ENCODE data around the gene CCDC144A.
"Not testable (repeated sequence)": the region's sequence is repeated elsewhere in the genome, so short reads cannot be mapped to it uniquely, and the experiment has no call there.

Gene CCDC144A

DNA sequence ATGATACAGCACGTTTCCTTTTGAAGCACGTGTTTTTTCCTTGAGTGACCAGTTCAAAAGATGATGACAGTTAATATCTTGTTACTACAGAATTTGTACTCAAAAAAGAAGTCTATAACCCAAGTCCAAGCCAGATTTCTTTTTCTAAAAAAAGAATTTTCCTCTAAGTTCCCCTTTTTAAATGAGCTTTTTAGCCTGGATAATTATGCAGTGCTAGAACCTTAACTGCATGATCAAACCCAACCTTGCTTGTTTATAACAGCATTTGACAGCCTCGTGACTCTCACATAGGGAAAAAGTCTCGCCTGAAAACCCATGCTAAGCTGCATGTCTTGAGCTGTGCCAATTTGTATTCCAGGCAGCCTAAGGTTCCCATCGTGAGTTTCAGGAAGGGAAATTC lies 104.2 kb downstream of the CCDC144A start:
- H3K36me3 Mint-ChIP-seq (ENCODE audit: low read depth); H3K4me3 Mint-ChIP-seq; H3K27ac Mint-ChIP-seq; H3K27me3 Mint-ChIP-seq (ENCODE audit: low read depth); H3K9me3 Mint-ChIP-seq; H3K4me1 Mint-ChIP-seq: not testable (repeated sequence)

DNA sequence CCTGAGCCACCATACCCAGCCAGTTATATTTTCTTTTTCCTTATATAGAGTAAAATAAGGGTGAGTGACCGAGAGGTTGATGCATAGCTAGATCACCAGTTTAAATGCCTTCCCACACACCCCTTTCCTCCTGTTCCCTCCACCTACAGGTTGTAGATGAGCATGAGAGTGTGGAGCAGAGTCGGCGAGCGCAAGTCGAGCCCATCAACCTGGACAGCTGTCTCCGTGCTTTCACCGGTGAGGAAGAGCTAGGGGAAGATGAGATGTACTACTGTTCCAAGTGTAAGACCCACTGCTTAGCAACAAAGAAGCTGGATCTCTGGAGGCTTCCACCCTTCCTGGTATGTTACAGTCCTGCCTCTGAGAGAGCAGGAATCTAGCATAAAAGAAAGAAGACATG lies 105.9 kb downstream of the CCDC144A start:
- not testable (repeated sequence) for H3K9me3 Mint-ChIP-seq; H3K27me3 Mint-ChIP-seq (ENCODE audit: low read depth); H3K36me3 Mint-ChIP-seq (ENCODE audit: low read depth); H3K4me1 Mint-ChIP-seq; H3K27ac Mint-ChIP-seq; H3K4me3 Mint-ChIP-seq

DNA sequence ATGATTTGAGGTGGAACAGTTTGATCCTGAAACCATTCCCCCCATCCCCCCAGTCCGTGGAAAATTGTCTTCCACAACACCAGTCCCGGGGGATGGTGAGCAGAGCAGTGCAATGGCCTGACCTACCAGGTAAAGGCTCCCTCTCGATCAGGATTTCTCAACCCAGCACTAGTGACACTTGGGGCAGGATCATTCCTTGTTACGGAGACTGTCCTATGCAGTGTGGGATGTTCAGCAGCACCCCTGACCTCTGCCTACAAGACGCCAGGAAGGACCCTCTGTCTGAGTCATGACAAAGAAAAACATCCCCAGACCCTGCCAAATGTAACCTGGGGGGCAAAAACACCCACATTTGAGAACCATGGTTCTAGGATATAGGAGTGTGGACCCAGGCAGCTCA lies 114.8 kb downstream of the CCDC144A start:
- not testable (repeated sequence) for H3K27me3 Mint-ChIP-seq (ENCODE audit: low read depth); H3K27ac Mint-ChIP-seq; H3K9me3 Mint-ChIP-seq; H3K36me3 Mint-ChIP-seq (ENCODE audit: low read depth); H3K4me3 Mint-ChIP-seq; H3K4me1 Mint-ChIP-seq

DNA sequence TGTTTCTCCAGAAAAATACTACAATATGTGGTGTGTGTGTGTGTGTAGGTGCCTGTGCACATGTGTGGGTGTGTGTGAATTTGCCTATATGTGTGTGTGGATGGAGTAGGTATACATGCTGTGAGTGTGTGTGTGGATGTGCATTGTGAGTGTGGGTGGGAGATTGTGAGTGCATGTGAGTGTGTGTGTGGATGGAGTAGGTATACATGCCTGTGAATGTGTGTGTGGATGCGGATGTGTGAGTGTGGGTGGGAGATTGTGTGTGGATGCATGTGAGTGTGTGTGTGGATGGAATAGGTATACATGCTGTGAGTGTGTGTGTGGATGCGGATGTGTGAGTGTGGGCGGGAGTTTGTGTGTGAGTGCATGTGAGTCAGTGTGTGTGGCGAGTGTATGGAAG lies 116.6 kb downstream of the CCDC144A start:
- H3K36me3 Mint-ChIP-seq (ENCODE audit: low read depth); H3K9me3 Mint-ChIP-seq; H3K4me1 Mint-ChIP-seq; H3K27ac Mint-ChIP-seq; H3K4me3 Mint-ChIP-seq; H3K27me3 Mint-ChIP-seq (ENCODE audit: low read depth): not testable (repeated sequence)

DNA sequence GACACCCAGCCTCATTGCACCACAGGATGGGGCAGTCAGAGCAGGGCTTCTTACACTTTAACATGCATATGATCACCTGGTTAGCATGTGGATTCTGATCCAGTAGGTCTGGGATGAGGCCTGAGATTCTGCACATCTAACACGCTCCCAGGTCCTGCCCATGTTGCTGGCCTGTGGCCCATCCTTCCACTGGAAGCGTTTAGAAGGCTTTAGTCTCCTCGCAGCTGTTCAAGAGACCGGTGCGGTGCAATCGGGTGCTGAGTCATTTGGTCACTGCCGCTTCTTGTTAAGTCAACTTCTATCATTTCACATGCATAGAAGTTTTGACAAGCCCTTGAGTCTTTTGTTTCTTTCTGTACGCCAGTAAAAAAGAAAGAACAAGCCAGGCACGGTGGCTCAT lies 117.6 kb downstream of the CCDC144A start:
- not testable (repeated sequence) for H3K9me3 Mint-ChIP-seq; H3K27me3 Mint-ChIP-seq (ENCODE audit: low read depth); H3K36me3 Mint-ChIP-seq (ENCODE audit: low read depth); H3K4me3 Mint-ChIP-seq; H3K27ac Mint-ChIP-seq; H3K4me1 Mint-ChIP-seq

DNA sequence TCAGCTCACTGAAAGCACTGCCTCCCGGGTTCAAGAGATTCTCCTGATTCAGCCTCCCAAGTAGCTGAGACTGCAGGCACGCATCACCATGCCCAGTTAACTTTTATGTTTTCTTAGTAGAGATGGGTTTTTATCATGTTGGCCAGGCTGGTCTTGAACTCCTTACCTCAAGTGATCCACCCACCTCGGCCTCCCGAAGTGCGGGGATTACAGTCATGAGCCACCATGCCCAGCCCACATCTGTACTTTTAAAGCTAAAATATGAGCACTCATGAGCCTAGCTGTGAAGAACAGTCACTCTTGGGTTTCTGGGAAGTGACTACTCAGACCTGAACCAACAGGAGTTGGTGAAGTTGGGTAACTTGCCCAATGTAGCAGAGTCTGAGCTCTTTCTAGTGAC lies 120.2 kb downstream of the CCDC144A start:
- not testable (repeated sequence) for H3K4me1 Mint-ChIP-seq; H3K27ac Mint-ChIP-seq; H3K36me3 Mint-ChIP-seq (ENCODE audit: low read depth); H3K9me3 Mint-ChIP-seq; H3K4me3 Mint-ChIP-seq
- peaks cover 14% of the 10 kb centered on the region for H3K27me3 Mint-ChIP-seq (ENCODE audit: low read depth)

DNA sequence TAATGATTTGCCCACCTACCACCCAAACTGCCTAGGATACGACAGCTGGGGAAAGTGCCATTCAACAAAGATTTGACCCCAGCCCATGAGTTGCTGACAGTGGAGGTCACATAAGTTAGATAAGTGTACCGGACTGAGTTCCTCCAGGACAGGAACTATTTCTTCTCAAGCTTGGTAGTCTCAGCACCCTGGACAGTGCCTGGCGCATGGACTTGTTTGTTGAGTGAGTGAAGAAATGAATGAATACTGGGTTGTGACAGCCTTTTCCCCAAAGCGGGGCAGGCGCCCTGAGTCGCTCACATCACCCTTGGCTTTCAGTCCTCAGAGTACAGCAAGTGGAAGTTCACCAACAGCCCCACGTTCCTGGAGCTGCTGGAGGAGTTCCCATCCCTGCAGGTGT lies 122.1 kb downstream of the CCDC144A start:
- peaks cover 19% of the 10 kb centered on the region for H3K27me3 Mint-ChIP-seq (ENCODE audit: low read depth)
- not testable (repeated sequence) for H3K36me3 Mint-ChIP-seq (ENCODE audit: low read depth); H3K9me3 Mint-ChIP-seq; H3K4me3 Mint-ChIP-seq; H3K27ac Mint-ChIP-seq; H3K4me1 Mint-ChIP-seq

DNA sequence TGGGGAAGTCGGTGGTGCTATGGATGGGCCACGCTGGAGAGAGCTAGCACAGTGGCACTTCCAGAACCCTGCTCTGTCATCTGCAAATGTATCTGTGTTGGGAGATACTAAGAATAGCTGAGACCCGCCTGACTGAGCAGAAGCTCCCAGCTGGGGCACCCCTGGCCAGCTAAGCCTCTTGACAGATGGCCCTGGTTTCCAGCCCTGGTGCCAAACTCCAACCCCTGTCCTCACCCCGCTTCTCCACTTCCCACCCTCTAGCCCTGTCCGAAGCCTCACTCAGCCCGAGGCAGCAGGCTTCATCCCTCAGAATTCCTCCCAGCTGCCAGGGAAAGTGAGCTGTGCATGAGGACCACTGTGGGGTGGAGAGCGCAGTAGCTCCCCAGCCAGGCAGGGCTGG lies 124.4 kb downstream of the CCDC144A start:
- Mint-ChIP-seq H3K9me3 (no peaks in the 10 kb centered on the region), H3K4me1 (no peaks in the 10 kb centered on the region), H3K27me3 (ENCODE audit: low read depth) (peaks cover 40% of the 10 kb centered on the region), H3K36me3 (ENCODE audit: low read depth) (no peaks in the 10 kb centered on the region), H3K27ac (no peak overlapping the region), H3K4me3 (no peak overlapping the region)
- TF ChIP-seq, protein P1, sequence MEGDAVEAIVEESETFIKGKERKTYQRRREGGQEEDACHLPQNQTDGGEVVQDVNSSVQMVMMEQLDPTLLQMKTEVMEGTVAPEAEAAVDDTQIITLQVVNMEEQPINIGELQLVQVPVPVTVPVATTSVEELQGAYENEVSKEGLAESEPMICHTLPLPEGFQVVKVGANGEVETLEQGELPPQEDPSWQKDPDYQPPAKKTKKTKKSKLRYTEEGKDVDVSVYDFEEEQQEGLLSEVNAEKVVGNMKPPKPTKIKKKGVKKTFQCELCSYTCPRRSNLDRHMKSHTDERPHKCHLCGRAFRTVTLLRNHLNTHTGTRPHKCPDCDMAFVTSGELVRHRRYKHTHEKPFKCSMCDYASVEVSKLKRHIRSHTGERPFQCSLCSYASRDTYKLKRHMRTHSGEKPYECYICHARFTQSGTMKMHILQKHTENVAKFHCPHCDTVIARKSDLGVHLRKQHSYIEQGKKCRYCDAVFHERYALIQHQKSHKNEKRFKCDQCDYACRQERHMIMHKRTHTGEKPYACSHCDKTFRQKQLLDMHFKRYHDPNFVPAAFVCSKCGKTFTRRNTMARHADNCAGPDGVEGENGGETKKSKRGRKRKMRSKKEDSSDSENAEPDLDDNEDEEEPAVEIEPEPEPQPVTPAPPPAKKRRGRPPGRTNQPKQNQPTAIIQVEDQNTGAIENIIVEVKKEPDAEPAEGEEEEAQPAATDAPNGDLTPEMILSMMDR (IDR thresholded peaks at IDR 0.05; ENCODE audit: unreplicated experiment in 3 of 3), result no peak

DNA sequence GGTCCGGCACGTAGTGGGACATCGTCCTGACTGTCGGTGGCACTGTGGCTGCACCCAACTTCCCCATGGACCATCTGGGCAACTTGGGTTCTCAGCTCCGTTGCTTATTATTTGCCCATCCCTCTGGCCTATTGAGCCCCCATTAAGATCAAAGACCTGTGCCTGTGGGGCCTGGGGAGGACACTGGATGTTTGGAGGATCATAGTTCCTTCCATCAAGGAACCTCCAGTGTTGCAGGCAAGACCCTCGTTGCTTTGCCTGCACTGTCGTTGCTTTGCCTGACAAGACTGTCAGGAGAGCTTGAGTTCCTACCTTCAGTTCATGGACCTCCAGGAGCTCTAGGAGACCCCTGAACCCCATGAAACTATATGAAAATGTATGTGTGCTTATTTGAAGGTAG lies 127.2 kb downstream of the CCDC144A start:
- peaks cover 7% of the 10 kb centered on the region for H3K4me1 Mint-ChIP-seq
- H3K9me3 Mint-ChIP-seq, result no peaks in the 10 kb centered on the region
- TF ChIP-seq, protein P1 (IDR thresholded peaks at IDR 0.05; ENCODE audit: unreplicated experiment in 3 of 3), result no peak
- no peak overlapping the region for H3K4me3 Mint-ChIP-seq
- no peak overlapping the region for H3K27ac Mint-ChIP-seq
- H3K36me3 Mint-ChIP-seq (ENCODE audit: low read depth), result no peaks in the 10 kb centered on the region
- H3K27me3 Mint-ChIP-seq (ENCODE audit: low read depth), result peaks cover 48% of the 10 kb centered on the region

DNA sequence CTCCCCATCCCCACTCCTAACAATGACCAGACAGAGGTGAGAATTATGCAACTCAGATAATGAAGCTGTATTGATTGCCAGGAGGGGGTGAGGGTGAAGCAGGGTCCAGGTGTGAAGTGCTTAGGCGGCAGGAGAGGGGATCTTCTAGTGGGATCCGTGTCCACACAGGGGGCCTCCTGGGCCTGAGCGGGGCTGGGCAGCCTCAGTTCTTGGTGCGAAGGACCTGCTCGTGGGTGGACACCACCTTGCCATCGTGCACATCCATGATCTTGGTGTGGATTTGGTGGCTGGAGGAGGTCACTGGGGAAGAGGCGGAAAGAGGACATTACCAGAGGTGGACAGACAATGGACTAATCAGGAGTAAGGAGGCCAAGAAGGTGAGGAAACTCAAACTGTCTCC lies 127.9 kb downstream of the CCDC144A start:
- H3K4me3 Mint-ChIP-seq; H3K36me3 Mint-ChIP-seq (ENCODE audit: low read depth); H3K9me3 Mint-ChIP-seq; H3K4me1 Mint-ChIP-seq; H3K27ac Mint-ChIP-seq: not testable (repeated sequence)
- H3K27me3 Mint-ChIP-seq (ENCODE audit: low read depth), result peaks cover 48% of the 10 kb centered on the region
